Fibroblast of lung (primary cell): Measurements from ENCODE around the gene SEMA7A. TPM values are rescaled to one million over a fixed set of nuclear protein-coding genes. Genes with fewer than 3 reads are reported as not detected.

Experiments used
- DNase-seq, 2 donors: peaks; one replicate each; pipeline versions ENCODE4 v3.0.0 to v3.0.0-alpha.2; 2010; ENCODE audit warnings: low read depth in 2 of 2
- H2AFZ ChIP-seq: 2 replicates; pipeline ENCODE4 v1.5.1; 2012; ENCODE audit warnings: low read length, control low read depth, inconsistent platforms
- H3K27ac ChIP-seq: 2 replicates; pipeline ENCODE4 v1.5.1; 2011; ENCODE audit warnings: low read length, control low read depth; ENCODE audit not compliant: insufficient read depth
- H3K27me3 ChIP-seq: 2 replicates; pipeline ENCODE4 v1.5.1; 2011; ENCODE audit warnings: mild to moderate bottlenecking, low read length; ENCODE audit not compliant: control insufficient read depth, insufficient read depth
- H3K36me3 ChIP-seq: 2 replicates; pipeline ENCODE4 v1.5.1; 2011; ENCODE audit warnings: low read length; ENCODE audit not compliant: control insufficient read depth, insufficient read depth
- H3K4me1 ChIP-seq: 2 replicates; pipeline ENCODE4 v1.5.1; 2011; ENCODE audit warnings: low read length; ENCODE audit not compliant: control insufficient read depth, insufficient read depth; ENCODE audit errors: extremely low read depth
- H3K4me2 ChIP-seq: 2 replicates; pipeline ENCODE4 v1.5.1; 2011; ENCODE audit warnings: low read length, control low read depth; ENCODE audit not compliant: insufficient read depth; ENCODE audit errors: extremely low read depth
- H3K4me3 ChIP-seq, 4 experiments: fragments of 200-600 bp in 1 of 4; sonication (generic) in 1 of 4; replicated peaks in 1 of 4; 2 replicates each; pipeline ENCODE4 v1.5.1; 2011 to 2016; ENCODE audit warnings: low read length in 4 of 4, low read depth in 3 of 4, mild to moderate bottlenecking in 3 of 4, control low read depth in 2 of 4, inconsistent platforms in 1 of 4, mixed read lengths in 1 of 4; ENCODE audit not compliant: insufficient read depth in 1 of 4; ENCODE audit errors: control extremely low read depth in 1 of 4
- H3K79me2 ChIP-seq: 2 replicates; pipeline ENCODE4 v1.5.1; 2012; ENCODE audit warnings: mild to moderate bottlenecking, low read length, inconsistent platforms; ENCODE audit not compliant: control insufficient read depth, insufficient read depth
- H3K9ac ChIP-seq: 2 replicates; pipeline ENCODE4 v1.5.1; 2011; ENCODE audit warnings: mild to moderate bottlenecking, low read length, control low read depth; ENCODE audit not compliant: insufficient read depth
- H3K9me3 ChIP-seq: 2 replicates; pipeline ENCODE4 v1.5.1; 2012; ENCODE audit warnings: low read depth, low read length; ENCODE audit not compliant: control insufficient read depth, insufficient read depth
- H4K20me1 ChIP-seq: 2 replicates; pipeline ENCODE4 v1.5.1; 2011; ENCODE audit warnings: low read length; ENCODE audit not compliant: control insufficient read depth, insufficient read depth; ENCODE audit errors: extremely low read depth
- CTCF ChIP-seq, 2 donors: IDR thresholded peaks in 1 of 2; conservative IDR thresholded peaks in 1 of 2; 1 replicate in 1 of 2; 2 replicates in 1 of 2; pipeline ENCODE4 v1.5.1; 2011 to 2012; ENCODE audit warnings: low read length in 2 of 2, control low read depth in 1 of 2, inconsistent platforms in 1 of 2, low read depth in 1 of 2, mild to moderate bottlenecking in 1 of 2
- EZH2 ChIP-seq: IDR thresholded peaks from 2 replicates; pipeline ENCODE4 v1.5.1; 2012; ENCODE audit warnings: low read length, control low read depth, mild to moderate bottlenecking; ENCODE audit errors: missing control alignments
- polyA plus RNA-seq, 2 donors: library from polyadenylated mRNA; depleted of rRNA in 1 of 2; stranded (reverse) in 1 of 2; unstranded in 1 of 2; fragments of >200 nt; gene quantifications; 2 replicates each; pipeline ENCODE4 v1.2.1, GENCODE V29; 2011 to 2012; ENCODE audit warnings: missing spikeins in 1 of 2
- total RNA-seq: library from RNA; depleted of rRNA; stranded (reverse); fragments of >200 nt; gene quantifications from 2 replicates; pipeline ENCODE4 v1.2.1, GENCODE V29; 2014

The SEMA7A gene
- total and polyA plus RNA-seq, 2 donors (not counting 1 experiment from before 2014, with no cell fraction given): 5.6 to 12.5 TPM

- Histone ChIP-seq H2AFZ (no peak overlapping the region), H3K79me2 (no peaks in the 10 kb centered on the region), H3K4me1 (peaks cover 7% of the 10 kb centered on the region), H4K20me1 (no peaks in the 10 kb centered on the region), H3K9ac (no peak overlapping the region), H3K4me3 (no peak overlapping the region), H3K36me3 (no peaks in the 10 kb centered on the region), H3K4me2 (no peak overlapping the region), H3K27me3 (no peaks in the 10 kb centered on the region), H3K9me3 (no peaks in the 10 kb centered on the region), H3K27ac (no peak overlapping the region)
- DNase-seq: no peak
- TF ChIP-seq CTCF (conservative IDR thresholded peaks at IDR 0.05 in 1 of 2, IDR thresholded peaks at IDR 0.05 in 1 of 2; ENCODE audit: low read depth in 1 of 2, low read length in 2 of 2) (no peak), EZH2 (no peak)
These were observed 52.3 kb downstream of the SEMA7A start for GRCh38 chr15:74381481-74381880.

GRCh38 chr15:74381190-74381453 is 52.6 kb downstream of the SEMA7A start:
- H3K27ac ChIP-seq: no peak overlapping the region
- no peak overlapping the region for H2AFZ ChIP-seq

GRCh38 chr15:74380361-74381189 is 53.2 kb downstream of the SEMA7A start:
- no peaks in the 10 kb centered on the region for H3K27me3 ChIP-seq
- no peak overlapping the region for H3K9ac ChIP-seq
- H3K36me3 ChIP-seq: no peaks in the 10 kb centered on the region
- H3K27ac ChIP-seq: no peak overlapping the region
- no peaks in the 10 kb centered on the region for H4K20me1 ChIP-seq
- H3K4me2 ChIP-seq: no peak overlapping the region
- H3K4me1 ChIP-seq: peaks cover 7% of the 10 kb centered on the region
- no peaks in the 10 kb centered on the region for H3K79me2 ChIP-seq
- no peak overlapping the region for H3K4me3 ChIP-seq
- no peak for DNase-seq
- TF ChIP-seq CTCF (conservative IDR thresholded peaks at IDR 0.05 in 1 of 2, IDR thresholded peaks at IDR 0.05 in 1 of 2; ENCODE audit: low read depth in 1 of 2, low read length in 2 of 2) (no peak), EZH2 (no peak)
- no peaks in the 10 kb centered on the region for H3K9me3 ChIP-seq
- no peak overlapping the region for H2AFZ ChIP-seq

More at GRCh38 chr15:74381190-74381453, 52.6 kb downstream of the SEMA7A start:
- Histone ChIP-seq H3K36me3 (no peaks in the 10 kb centered on the region), H4K20me1 (no peaks in the 10 kb centered on the region), H3K27me3 (no peaks in the 10 kb centered on the region), H3K9me3 (no peaks in the 10 kb centered on the region), H3K4me3 (no peak overlapping the region), H3K79me2 (no peaks in the 10 kb centered on the region), H3K4me1 (peaks cover 7% of the 10 kb centered on the region), H3K9ac (no peak overlapping the region), H3K4me2 (no peak overlapping the region)
- no peak for TF ChIP-seq EZH2
- no peak for TF ChIP-seq CTCF (conservative IDR thresholded peaks at IDR 0.05 in 1 of 2, IDR thresholded peaks at IDR 0.05 in 1 of 2; ENCODE audit: low read depth in 1 of 2, low read length in 2 of 2)
- DNase-seq: no peak
